ENCODE data around the gene SLC25A44. TPM values are rescaled to one million over a fixed set of nuclear protein-coding genes. Genes with fewer than 3 reads are reported as not detected.
A peak's percentile ranks its signal among the peaks of the same experiment; 100 is the strongest.

The SLC25A44 gene
- total RNA-seq, 4 donors from 2014 or later = 15.7 to 40.6 (median 33.7) TPM

GRCh38 chr1:156203331-156203730, 9.4 kb downstream of the SLC25A44 start:
- no peak for DNase-seq
- peaks cover 0 to 25% (median 2%) of the 10 kb centered on the region in 4 donors for H3K4me1 ChIP-seq
- no peaks in the 10 kb centered on the region for H3K9me3 ChIP-seq
- TF ChIP-seq, protein P1, sequence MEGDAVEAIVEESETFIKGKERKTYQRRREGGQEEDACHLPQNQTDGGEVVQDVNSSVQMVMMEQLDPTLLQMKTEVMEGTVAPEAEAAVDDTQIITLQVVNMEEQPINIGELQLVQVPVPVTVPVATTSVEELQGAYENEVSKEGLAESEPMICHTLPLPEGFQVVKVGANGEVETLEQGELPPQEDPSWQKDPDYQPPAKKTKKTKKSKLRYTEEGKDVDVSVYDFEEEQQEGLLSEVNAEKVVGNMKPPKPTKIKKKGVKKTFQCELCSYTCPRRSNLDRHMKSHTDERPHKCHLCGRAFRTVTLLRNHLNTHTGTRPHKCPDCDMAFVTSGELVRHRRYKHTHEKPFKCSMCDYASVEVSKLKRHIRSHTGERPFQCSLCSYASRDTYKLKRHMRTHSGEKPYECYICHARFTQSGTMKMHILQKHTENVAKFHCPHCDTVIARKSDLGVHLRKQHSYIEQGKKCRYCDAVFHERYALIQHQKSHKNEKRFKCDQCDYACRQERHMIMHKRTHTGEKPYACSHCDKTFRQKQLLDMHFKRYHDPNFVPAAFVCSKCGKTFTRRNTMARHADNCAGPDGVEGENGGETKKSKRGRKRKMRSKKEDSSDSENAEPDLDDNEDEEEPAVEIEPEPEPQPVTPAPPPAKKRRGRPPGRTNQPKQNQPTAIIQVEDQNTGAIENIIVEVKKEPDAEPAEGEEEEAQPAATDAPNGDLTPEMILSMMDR (IDR thresholded peaks at IDR 0.05) = no peak
- no peak overlapping the region for H3K27ac ChIP-seq
- H3K27me3 ChIP-seq = no peaks in the 10 kb centered on the region
- no peak overlapping the region for H3K4me3 ChIP-seq
- H3K36me3 ChIP-seq = peaks cover 0 to 49% (median 0%) of the 10 kb centered on the region in 3 donors

GRCh38 chr1:156204686-156205085, 10.8 kb downstream of the SLC25A44 start:
- Histone ChIP-seq H3K4me1 (peaks cover 0 to 12% (median 0%) of the 10 kb centered on the region in 4 donors), H3K4me3 (no peak overlapping the region), H3K27ac (no peak overlapping the region), H3K9me3 (no peaks in the 10 kb centered on the region), H3K27me3 (no peaks in the 10 kb centered on the region), H3K36me3 (peaks cover 0 to 58% (median 0%) of the 10 kb centered on the region in 3 donors)
- TF ChIP-seq, protein P1 (IDR thresholded peaks at IDR 0.05) = no peak
- TF ChIP-seq POLR2A (IDR thresholded peaks at IDR 0.05) = no peak
- no peak for DNase-seq

DNA sequence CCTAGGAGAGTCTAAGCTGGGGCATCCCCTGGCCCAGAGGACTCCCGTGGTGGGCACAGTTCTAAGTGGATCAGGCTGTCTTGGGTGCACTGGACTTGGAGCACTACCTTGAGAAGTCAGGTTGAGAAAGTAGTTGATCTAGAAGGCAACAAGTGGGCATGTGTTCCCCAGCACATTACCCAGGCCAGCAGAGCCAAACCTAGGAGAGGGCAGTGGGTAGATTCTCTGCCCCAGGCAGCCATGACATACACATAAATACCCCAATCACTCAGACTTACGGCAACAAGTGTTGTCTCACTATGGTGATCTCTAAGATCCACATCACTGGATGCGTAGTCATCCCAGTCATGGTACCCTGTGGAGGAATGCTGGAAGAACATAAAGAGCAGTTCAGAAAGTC, 17.3 kb downstream of the SLC25A44 start:
- TF ChIP-seq POLR2A (IDR thresholded peaks at IDR 0.05) = no peak
- TF ChIP-seq, protein P1 (IDR thresholded peaks at IDR 0.05) = no peak
- DNase-seq = no peak
- peaks cover 0 to 44% (median 0%) of the 10 kb centered on the region in 3 donors for H3K36me3 ChIP-seq
- no peaks in the 10 kb centered on the region for H3K9me3 ChIP-seq
- H3K27ac ChIP-seq = no peak overlapping the region
- H3K4me3 ChIP-seq = no peak overlapping the region
- H3K27me3 ChIP-seq = no peaks in the 10 kb centered on the region
- peaks cover 0 to 10% (median 5%) of the 10 kb centered on the region in 4 donors for H3K4me1 ChIP-seq

- peaks cover 0 to 10% (median 5%) of the 10 kb centered on the region in 4 donors for H3K4me1 ChIP-seq
- peak overlapping the region; percentile 90 to 95 (median 91) for H3K27ac ChIP-seq
- no peaks in the 10 kb centered on the region for H3K9me3 ChIP-seq
- H3K36me3 ChIP-seq = peaks cover 0 to 35% (median 0%) of the 10 kb centered on the region in 3 donors
- TF ChIP-seq, protein P1 (IDR thresholded peaks at IDR 0.05) = no peak
- TF ChIP-seq POLR2A (IDR thresholded peaks at IDR 0.05) = no peak
- no peak for DNase-seq
- peak overlapping the region in 1 of 4 donors; percentile 69 for H3K4me3 ChIP-seq
- H3K27me3 ChIP-seq = no peaks in the 10 kb centered on the region
Measured at GRCh38 chr1:156212130-156212529, 18.2 kb downstream of the SLC25A44 start.

GRCh38 chr1:156212833-156213643, 19.1 kb downstream of the SLC25A44 start, which contains the start of gene PMF1:
Gene PMF1 (plus strand): TSS chr1:156213007. CDS start chr1:156213016, 9 bp downstream.
- Histone ChIP-seq H3K4me3 (peak within 1 kb of the TSS; percentile 66 to 73 (median 70)), H3K27me3 (no peaks in the 10 kb centered on the region)

More at GRCh38 chr1:156212833-156213643, 19.1 kb downstream of the SLC25A44 start, which contains the start of gene PMF1:
- Histone ChIP-seq H3K4me1 (peaks cover 0 to 10% (median 5%) of the 10 kb centered on the region in 4 donors), H3K36me3 (peaks cover 0 to 26% (median 0%) of the 10 kb centered on the region in 3 donors), H3K9me3 (no peaks in the 10 kb centered on the region), H3K27ac (peak within 1 kb of the TSS; percentile 90 to 95 (median 91))
- DNase-seq = peak; percentile 97 to 99 (median 98)
- TF ChIP-seq, protein P1 (IDR thresholded peaks at IDR 0.05) = peak in 1 of 6 experiments; percentile 30
- TF ChIP-seq POLR2A (IDR thresholded peaks at IDR 0.05) = peak; percentile 30 to 74
